ENCODE measurements around the gene GALNT16.
"Not testable (repeated sequence)": the region's sequence is repeated elsewhere in the genome, so short reads cannot be mapped to it uniquely, and the experiment has no call there.

GALNT16 gene

GRCh38 chr14:69259168-69259526 lies 811 bp upstream of the GALNT16 start:
- DNase-seq (ENCODE audit: low read depth in 2 of 3, low spot score in 2 of 3): no peak

GRCh38 chr14:69260190-69260860 lies 367 bp downstream of the GALNT16 start:
- no peak for DNase-seq (ENCODE audit: low read depth in 2 of 3, low spot score in 2 of 3)

- peak in 2 of 3 experiments; percentile 18 for DNase-seq (ENCODE audit: low read depth in 2 of 3, low spot score in 2 of 3)
These were observed 1.1 kb downstream of the GALNT16 start for GRCh38 chr14:69260861-69261564.

- no peak for DNase-seq (ENCODE audit: low read depth in 2 of 3, low spot score in 2 of 3)
These were observed 1.9 kb downstream of the GALNT16 start for GRCh38 chr14:69261761-69262331.

- DNase-seq (ENCODE audit: low read depth in 2 of 3, low spot score in 2 of 3): no peak
These were observed 2.6 kb downstream of the GALNT16 start for GRCh38 chr14:69262516-69262915.

GRCh38 chr14:69263364-69263763 lies 3.4 kb downstream of the GALNT16 start:
- DNase-seq (ENCODE audit: low read depth in 2 of 3, low spot score in 2 of 3): no peak

GRCh38 chr14:69263771-69264170 lies 3.8 kb downstream of the GALNT16 start:
- DNase-seq (ENCODE audit: low read depth in 2 of 3, low spot score in 2 of 3): no peak

- no peak for DNase-seq (ENCODE audit: low read depth in 2 of 3, low spot score in 2 of 3)
These were observed 6.8 kb downstream of the GALNT16 start for GRCh38 chr14:69266572-69267345.

GRCh38 chr14:69267492-69267891 lies 7.5 kb downstream of the GALNT16 start:
- DNase-seq (ENCODE audit: low read depth in 2 of 3, low spot score in 2 of 3): no peak

- DNase-seq (ENCODE audit: low read depth in 2 of 3, low spot score in 2 of 3): no peak
These were observed 8.3 kb downstream of the GALNT16 start for GRCh38 chr14:69268223-69268622.

GRCh38 chr14:69268763-69269162 lies 8.8 kb downstream of the GALNT16 start:
- no peak for DNase-seq (ENCODE audit: low read depth in 2 of 3, low spot score in 2 of 3)

- DNase-seq (ENCODE audit: low read depth in 2 of 3, low spot score in 2 of 3): no peak
These were observed 9.4 kb downstream of the GALNT16 start for GRCh38 chr14:69269381-69269780.

- no peak for DNase-seq (ENCODE audit: low read depth in 2 of 3, low spot score in 2 of 3)
These were observed 10.1 kb downstream of the GALNT16 start for GRCh38 chr14:69270097-69270496.

GRCh38 chr14:69270795-69271708 lies 11.1 kb downstream of the GALNT16 start:
- DNase-seq (ENCODE audit: low read depth in 2 of 3, low spot score in 2 of 3): no peak

GRCh38 chr14:69274321-69274720 lies 14.4 kb downstream of the GALNT16 start:
- DNase-seq (ENCODE audit: low read depth in 2 of 3, low spot score in 2 of 3): no peak

GRCh38 chr14:69275331-69275730 lies 15.4 kb downstream of the GALNT16 start:
- no peak for DNase-seq (ENCODE audit: low read depth in 2 of 3, low spot score in 2 of 3)

GRCh38 chr14:69277356-69277755 lies 17.4 kb downstream of the GALNT16 start:
- DNase-seq (ENCODE audit: low read depth in 2 of 3, low spot score in 2 of 3): not testable (repeated sequence)

GRCh38 chr14:69280746-69281291 lies 20.9 kb downstream of the GALNT16 start:
- no peak for DNase-seq (ENCODE audit: low read depth in 2 of 3, low spot score in 2 of 3)

GRCh38 chr14:69281450-69282169 lies 21.7 kb downstream of the GALNT16 start:
- no peak for DNase-seq (ENCODE audit: low read depth in 2 of 3, low spot score in 2 of 3)

- DNase-seq (ENCODE audit: low read depth in 2 of 3, low spot score in 2 of 3): no peak
These were observed 22.5 kb downstream of the GALNT16 start for GRCh38 chr14:69282448-69282847.

All from activated CD8-positive, alpha-beta memory T cell treated with anti-CD3 and anti-CD28 coated beads for 48 hours (primary cell).